NB4 (cell line): ENCODE data around the gene ANKRD6.

ENCODE experiments used
- CTCF ChIP-seq: IDR thresholded peaks from one replicate; pipeline ENCODE4 v1.5.1; 2012; ENCODE audit warnings: low read depth, low read length
- POLR2A ChIP-seq: IDR thresholded peaks from 2 replicates; pipeline ENCODE4 v1.6.1; 2011; ENCODE audit warnings: mild to moderate bottlenecking; ENCODE audit not compliant: insufficient read length; ENCODE audit errors: extremely low read depth
- TF ChIP-seq, protein P1 (sequence below): IDR thresholded peaks from 2 replicates; pipeline ENCODE4 v1.6.1; 2011; ENCODE audit warnings: low read depth, low read length

DNA sequence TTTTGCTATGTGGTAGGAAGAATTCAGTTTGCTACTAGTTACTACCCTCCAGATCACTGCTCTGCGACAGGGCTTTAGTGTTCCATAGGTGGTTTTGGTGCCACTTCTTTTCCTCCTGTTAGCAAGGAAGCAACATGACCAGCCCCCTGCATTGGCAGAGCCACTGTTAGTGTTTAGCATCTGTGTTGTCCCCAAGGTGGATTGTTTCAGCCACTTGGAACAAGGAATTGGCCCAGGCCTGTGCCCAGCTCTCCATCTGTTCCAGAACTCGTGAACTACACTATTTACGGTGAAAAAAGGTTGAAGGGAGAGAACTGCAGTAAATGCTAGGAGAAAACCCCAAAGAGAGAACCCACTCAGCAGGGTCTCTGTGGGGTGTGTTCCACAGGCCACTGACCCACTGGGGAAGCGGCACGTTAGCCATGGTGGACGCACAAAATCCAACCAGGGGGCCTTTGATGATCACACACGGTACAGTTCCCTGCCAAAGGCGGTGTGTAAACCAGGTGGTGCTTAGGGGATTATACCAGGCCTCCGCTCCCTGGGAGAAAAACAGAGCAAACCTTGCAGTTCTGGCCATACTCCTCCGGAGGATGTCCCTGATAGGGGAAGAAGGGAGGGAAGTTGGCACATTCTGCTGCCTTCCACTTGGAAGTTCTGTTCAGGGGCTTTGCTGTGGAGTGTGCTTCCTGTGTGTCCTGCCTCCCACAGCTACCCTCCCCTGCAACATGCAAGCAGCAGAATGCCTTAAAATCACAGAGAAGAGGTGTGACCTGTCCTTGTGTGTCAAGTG lies 133.3 kb downstream of the ANKRD6 start:
- TF ChIP-seq CTCF, result no peak
- no peak for TF ChIP-seq POLR2A
- TF ChIP-seq, protein P1, sequence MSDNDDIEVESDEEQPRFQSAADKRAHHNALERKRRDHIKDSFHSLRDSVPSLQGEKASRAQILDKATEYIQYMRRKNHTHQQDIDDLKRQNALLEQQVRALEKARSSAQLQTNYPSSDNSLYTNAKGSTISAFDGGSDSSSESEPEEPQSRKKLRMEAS, result no peak
